Measurements from ENCODE around the gene MBD5. TPM values are rescaled to one million over a fixed set of nuclear protein-coding genes. Genes with fewer than 3 reads are reported as not detected.

The MBD5 gene
- total RNA-seq, 2 donors from 2014 or later: 38.2 to 44.7 TPM

- intact Hi-C loops (cut with DNase I): no loop called here
- H3K4me3 ChIP-seq: no peak overlapping the region
Measured at GRCh38 chr2:148058641-148059040, 37.8 kb downstream of the MBD5 start.

DNA sequence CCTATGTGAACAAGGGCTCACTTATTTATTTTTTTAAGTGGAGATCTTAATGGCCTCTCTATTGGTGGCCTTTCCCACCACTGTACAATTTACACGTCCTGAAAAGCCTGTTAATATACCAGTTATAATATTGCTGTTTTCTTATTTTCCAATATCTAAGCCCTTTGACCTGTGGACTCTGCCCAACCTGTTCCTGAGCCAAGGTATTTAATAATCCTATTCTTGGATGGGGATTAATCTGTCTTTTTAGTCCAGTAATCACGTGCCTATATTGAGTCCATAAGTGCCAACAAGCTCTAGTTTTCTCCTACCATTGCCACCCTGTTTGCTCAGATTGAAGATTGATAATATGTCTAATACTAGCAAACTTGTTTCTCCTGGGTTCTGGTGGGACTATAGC is 42.7 kb downstream of the MBD5 start:
- Histone ChIP-seq H3K4me3 (no peak overlapping the region), H3K36me3 (no peaks in the 10 kb centered on the region), H3K9me3 (no peaks in the 10 kb centered on the region), H3K4me1 (replicated peaks) (no peaks in the 10 kb centered on the region), H3K27ac (no peak overlapping the region), H3K27me3 (replicated peaks; ENCODE audit: insufficient read depth) (no peaks in the 10 kb centered on the region)
- intact Hi-C loops (cut with DNase I): no loop called here
- DNase-seq (ENCODE audit: low spot score): no peak
- TF ChIP-seq POLR2AphosphoS5 (IDR thresholded peaks at IDR 0.05) (no peak), CTCF (IDR thresholded peaks at IDR 0.05) (no peak), POLR2A (IDR thresholded peaks at IDR 0.05) (no peak)
- WGBS: 85% methylated on average over 2 of the region's 2 CpGs

More at GRCh38 chr2:148058641-148059040, 37.8 kb downstream of the MBD5 start:
- no peak for DNase-seq (ENCODE audit: low spot score)
- H3K27ac ChIP-seq: no peak overlapping the region
- no peaks in the 10 kb centered on the region for H3K27me3 ChIP-seq (replicated peaks; ENCODE audit: insufficient read depth)
- H3K9me3 ChIP-seq: no peaks in the 10 kb centered on the region
- no peaks in the 10 kb centered on the region for H3K4me1 ChIP-seq (replicated peaks)
- 56% methylated on average over 1 of the region's 1 CpG for WGBS
- TF ChIP-seq CTCF (IDR thresholded peaks at IDR 0.05) (no peak), POLR2A (IDR thresholded peaks at IDR 0.05) (no peak), POLR2AphosphoS5 (IDR thresholded peaks at IDR 0.05) (no peak)
- H3K36me3 ChIP-seq: no peaks in the 10 kb centered on the region

- no peaks in the 10 kb centered on the region for H3K36me3 ChIP-seq
- no peaks in the 10 kb centered on the region for H3K4me1 ChIP-seq (replicated peaks)
- intact Hi-C loops (cut with DNase I): no loop called here
- H3K27ac ChIP-seq: no peak overlapping the region
- no peak for DNase-seq (ENCODE audit: low spot score)
- no peaks in the 10 kb centered on the region for H3K9me3 ChIP-seq
- 84% methylated on average over 6 of the region's 6 CpGs for WGBS
- no peak for TF ChIP-seq CTCF (IDR thresholded peaks at IDR 0.05)
- no peak for TF ChIP-seq POLR2AphosphoS5 (IDR thresholded peaks at IDR 0.05)
- TF ChIP-seq POLR2A (IDR thresholded peaks at IDR 0.05): no peak
- H3K4me3 ChIP-seq: no peak overlapping the region
- H3K27me3 ChIP-seq (replicated peaks; ENCODE audit: insufficient read depth): no peaks in the 10 kb centered on the region
Measured at GRCh38 chr2:148065936-148066335, 45.0 kb downstream of the MBD5 start.

DNA sequence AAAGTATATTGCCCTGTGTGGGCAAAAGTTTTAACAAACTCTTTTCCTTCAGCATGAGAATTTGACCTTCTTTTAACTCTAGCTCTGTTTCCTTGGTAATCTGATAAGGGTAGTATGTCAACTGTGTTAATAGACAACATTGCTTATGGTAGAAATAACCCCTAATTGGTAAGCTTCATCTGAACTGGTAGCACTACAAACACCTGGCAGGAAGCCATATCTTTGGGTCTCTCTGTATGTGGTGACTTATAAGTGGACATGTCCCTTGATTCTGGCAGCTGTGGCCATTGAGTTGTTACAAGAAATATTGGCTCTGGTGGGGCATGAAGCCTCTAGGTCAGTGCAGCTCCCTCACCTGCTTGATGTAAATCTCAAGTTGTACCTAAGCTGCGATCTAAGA is 46.9 kb downstream of the MBD5 start:
- no peak for DNase-seq (ENCODE audit: low spot score)
- TF ChIP-seq POLR2AphosphoS5 (IDR thresholded peaks at IDR 0.05) (no peak), CTCF (IDR thresholded peaks at IDR 0.05) (no peak), POLR2A (IDR thresholded peaks at IDR 0.05) (no peak)
- H3K4me1 ChIP-seq (replicated peaks): no peaks in the 10 kb centered on the region
- 80% methylated on average over 1 of the region's 1 CpG for WGBS
- H3K27ac ChIP-seq: no peak overlapping the region
- no peak overlapping the region for H3K4me3 ChIP-seq
- H3K27me3 ChIP-seq (replicated peaks; ENCODE audit: insufficient read depth): no peaks in the 10 kb centered on the region
- no peaks in the 10 kb centered on the region for H3K36me3 ChIP-seq
- intact Hi-C loops (cut with DNase I): no loop called here
- H3K9me3 ChIP-seq: no peaks in the 10 kb centered on the region

GRCh38 chr2:148071351-148071750 is 50.5 kb downstream of the MBD5 start:
- H3K9me3 ChIP-seq: no peaks in the 10 kb centered on the region
- no peaks in the 10 kb centered on the region for H3K36me3 ChIP-seq
- no peak for TF ChIP-seq CTCF (IDR thresholded peaks at IDR 0.05)
- 94% methylated on average over 4 of the region's 4 CpGs for WGBS
- H3K4me3 ChIP-seq: no peak overlapping the region
- H3K27ac ChIP-seq: no peak overlapping the region
- H3K27me3 ChIP-seq (replicated peaks; ENCODE audit: insufficient read depth): no peaks in the 10 kb centered on the region
- DNase-seq (ENCODE audit: low spot score): no peak
- intact Hi-C loops (cut with DNase I): no loop called here
- no peaks in the 10 kb centered on the region for H3K4me1 ChIP-seq (replicated peaks)

Measured in prostate gland (tissue), 2 donors.